Right renal cortex interstitium (tissue), 3 donors: ENCODE data around the gene NGB. TPM values are rescaled to one million over a fixed set of nuclear protein-coding genes. Genes with fewer than 3 reads are reported as not detected.
"Not testable (repeated sequence)": the region's sequence is repeated elsewhere in the genome, so short reads cannot be mapped to it uniquely, and the experiment has no call there.

Experiments
- DNase-seq, 3 donors: peaks; one replicate each; pipeline ENCODE4 v3.0.0-alpha.2; 2013; ENCODE audit warnings: low read depth in 3 of 3, low spot score in 2 of 3
- polyA plus RNA-seq, 3 donors: library from polyadenylated mRNA; unstranded; fragments of 120-200 nt; gene quantifications; one replicate each; pipeline ENCODE4 v1.2.1, GENCODE V29; 2013; ENCODE audit not compliant: insufficient read length in 3 of 3

NGB gene
- polyA plus RNA-seq, 3 donors, result not detected

GRCh38 chr14:77296906-77297305 lies 25.9 kb upstream of the NGB start:
- no peak for DNase-seq

GRCh38 chr14:77296155-77296554 lies 25.1 kb upstream of the NGB start:
- no peak for DNase-seq

GRCh38 chr14:77290705-77291104 lies 19.7 kb upstream of the NGB start:
- no peak for DNase-seq

- DNase-seq, result no peak
Measured at GRCh38 chr14:77286576-77286975, 15.6 kb upstream of the NGB start.

- no peak for DNase-seq
Measured at GRCh38 chr14:77284466-77284865, 13.5 kb upstream of the NGB start.

GRCh38 chr14:77284066-77284465 lies 13.1 kb upstream of the NGB start:
- DNase-seq, result no peak

- DNase-seq, result no peak
Measured at GRCh38 chr14:77281852-77282410, 10.9 kb upstream of the NGB start.

GRCh38 chr14:77280921-77281320 lies 9.9 kb upstream of the NGB start:
- DNase-seq, result not testable (repeated sequence)

- no peak for DNase-seq
Measured at GRCh38 chr14:77279719-77280118, 8.7 kb upstream of the NGB start.

GRCh38 chr14:77278461-77279230 lies 7.6 kb upstream of the NGB start:
- no peak for DNase-seq

GRCh38 chr14:77276959-77277358 lies 6.0 kb upstream of the NGB start:
- DNase-seq, result no peak

GRCh38 chr14:77276295-77276935 lies 5.4 kb upstream of the NGB start:
- no peak for DNase-seq

GRCh38 chr14:77275601-77276017 lies 4.6 kb upstream of the NGB start:
- DNase-seq, result no peak

- no peak for DNase-seq
Measured at GRCh38 chr14:77275041-77275580, 4.1 kb upstream of the NGB start.

GRCh38 chr14:77273796-77274195 lies 2.8 kb upstream of the NGB start:
- no peak for DNase-seq

- no peak for DNase-seq
Measured at GRCh38 chr14:77272261-77272660, 1.3 kb upstream of the NGB start.

- DNase-seq, result no peak
Measured at GRCh38 chr14:77270361-77271112, 469 bp downstream of the NGB start.

- no peak for DNase-seq
Measured at GRCh38 chr14:77268989-77269600, 1.9 kb downstream of the NGB start.

- no peak for DNase-seq
Measured at GRCh38 chr14:77267937-77268699, 2.9 kb downstream of the NGB start.

- DNase-seq, result no peak
Measured at GRCh38 chr14:77266336-77266735, 4.7 kb downstream of the NGB start.
